Glutamatergic neuron (in vitro differentiated cells): ENCODE data around the gene MED25. TPM values are rescaled to one million over a fixed set of nuclear protein-coding genes. Genes with fewer than 3 reads are reported as not detected.

Experiments used
- DNase-seq: peaks from one replicate; pipeline ENCODE4 v3.0.0; 2022
- H3K27ac Mint-ChIP-seq: one replicate; pipeline ENCODE4 v1.8.0; 2020; ENCODE audit warnings: mild to moderate bottlenecking, mixed read lengths, inconsistent platforms; ENCODE audit not compliant: unreplicated experiment
- H3K27me3 Mint-ChIP-seq: one replicate; pipeline ENCODE4 v1.8.0; 2020; ENCODE audit warnings: mild to moderate bottlenecking, moderate library complexity, mixed read lengths, inconsistent platforms; ENCODE audit not compliant: unreplicated experiment
- H3K36me3 Mint-ChIP-seq: one replicate; pipeline ENCODE4 v1.8.0; 2020; ENCODE audit warnings: mild to moderate bottlenecking, mixed read lengths, inconsistent platforms; ENCODE audit not compliant: unreplicated experiment
- H3K4me1 Mint-ChIP-seq: one replicate; pipeline ENCODE4 v1.8.0; 2020; ENCODE audit warnings: mild to moderate bottlenecking, low read depth, mixed read lengths, inconsistent platforms; ENCODE audit not compliant: unreplicated experiment
- H3K4me3 Mint-ChIP-seq: one replicate; pipeline ENCODE4 v1.8.0; 2020; ENCODE audit warnings: mild to moderate bottlenecking, mixed read lengths, inconsistent platforms; ENCODE audit not compliant: unreplicated experiment
- H3K9me3 Mint-ChIP-seq: one replicate; pipeline ENCODE4 v1.8.0; 2020; ENCODE audit warnings: mild to moderate bottlenecking, moderate library complexity, mixed read lengths, inconsistent platforms; ENCODE audit not compliant: unreplicated experiment
- CTCF ChIP-seq: fragments of 200-600 bp; sonication (generic); IDR thresholded peaks from one replicate; pipeline ENCODE4 v1.5.0; 2021; ENCODE audit not compliant: partially characterized antibody, unreplicated experiment
- long read RNA-seq: library from polyadenylated mRNA; unstranded; transcript quantifications from one replicate; pipeline ENCODE4 v2.0.0, GENCODE V29; 2020; ENCODE audit not compliant: unreplicated experiment
- total RNA-seq: library from RNA; stranded (reverse); fragmentation: NEBNext Ultra II Directional; extraction: Animal tissue kit (Norgen Biotek cat#: 25700); gene quantifications from one replicate; pipeline ENCODE4 v1.2.1, GENCODE V29; 2021; ENCODE audit not compliant: unreplicated experiment

Gene MED25
- total RNA-seq: 51.0 TPM
- long read RNA-seq: 0 reads

- Mint-ChIP-seq H3K9me3 (peaks cover 2% of the 10 kb centered on the region), H3K4me1 (peaks cover 3% of the 10 kb centered on the region), H3K4me3 (peak within 1 kb of the TSS; percentile 97), H3K27me3 (peaks cover 6% of the 10 kb centered on the region), H3K27ac (peak within 1 kb of the TSS; percentile 97), H3K36me3 (no peaks in the 10 kb centered on the region)
- TF ChIP-seq CTCF: peak; percentile 30
- DNase-seq: peak; percentile 90
These were observed at the start of gene MED25 for GRCh38 chr19:49817964-49818648. TSS of gene MED25 (plus strand) at chr19:49818289. CDS start at chr19:49818342, 53 bp downstream.

- Mint-ChIP-seq H3K4me3 (no peak overlapping the region), H3K27ac (no peak overlapping the region), H3K36me3 (no peaks in the 10 kb centered on the region), H3K27me3 (peaks cover 18% of the 10 kb centered on the region), H3K9me3 (peaks cover 11% of the 10 kb centered on the region), H3K4me1 (peaks cover 13% of the 10 kb centered on the region)
- DNase-seq: no peak
- no peak for TF ChIP-seq CTCF
These were observed 47.6 kb upstream of the MED25 start for GRCh38 chr19:49770529-49770928.

- no peak for DNase-seq
- Mint-ChIP-seq H3K9me3 (peaks cover 4% of the 10 kb centered on the region), H3K4me1 (peaks cover 12% of the 10 kb centered on the region), H3K4me3 (no peak overlapping the region), H3K27me3 (peaks cover 15% of the 10 kb centered on the region), H3K27ac (no peak overlapping the region), H3K36me3 (no peaks in the 10 kb centered on the region)
- no peak for TF ChIP-seq CTCF
These were observed 46.4 kb upstream of the MED25 start for GRCh38 chr19:49771674-49772139.

- Mint-ChIP-seq H3K36me3 (no peaks in the 10 kb centered on the region), H3K9me3 (peaks cover 4% of the 10 kb centered on the region), H3K4me1 (peaks cover 8% of the 10 kb centered on the region), H3K4me3 (no peak overlapping the region), H3K27me3 (peaks cover 11% of the 10 kb centered on the region), H3K27ac (peak overlapping the region; percentile 25)
- TF ChIP-seq CTCF: no peak
- no peak for DNase-seq
These were observed 45.1 kb upstream of the MED25 start for GRCh38 chr19:49772850-49773432.
